Right kidney (tissue), 1 donor: Measurements from ENCODE around the gene TNFRSF17.

Experiments
- DNase-seq: peaks from one replicate; pipeline ENCODE4 v3.0.0-alpha.2; 2016

The TNFRSF17 gene

DNA sequence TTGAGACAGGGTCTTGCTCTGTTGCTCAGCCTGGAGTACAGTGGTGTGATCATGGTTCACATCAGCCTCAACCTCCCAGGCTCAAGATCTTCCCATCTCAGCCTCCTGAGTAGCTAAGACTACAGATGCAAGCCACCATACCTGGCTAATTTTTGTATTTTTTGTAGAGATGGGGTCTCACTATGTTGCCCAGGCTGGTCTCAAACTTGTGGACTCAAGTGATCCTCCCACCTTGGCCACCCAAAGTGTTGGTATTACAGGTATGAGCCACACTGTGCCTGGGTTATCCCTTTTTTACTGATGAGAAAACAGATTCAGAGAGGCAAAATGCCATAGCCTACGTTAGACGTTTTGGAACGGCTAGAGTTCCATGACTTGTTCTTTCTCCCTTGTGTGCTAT is 41.6 kb downstream of the TNFRSF17 start:
- DNase-seq, result no peak

DNA sequence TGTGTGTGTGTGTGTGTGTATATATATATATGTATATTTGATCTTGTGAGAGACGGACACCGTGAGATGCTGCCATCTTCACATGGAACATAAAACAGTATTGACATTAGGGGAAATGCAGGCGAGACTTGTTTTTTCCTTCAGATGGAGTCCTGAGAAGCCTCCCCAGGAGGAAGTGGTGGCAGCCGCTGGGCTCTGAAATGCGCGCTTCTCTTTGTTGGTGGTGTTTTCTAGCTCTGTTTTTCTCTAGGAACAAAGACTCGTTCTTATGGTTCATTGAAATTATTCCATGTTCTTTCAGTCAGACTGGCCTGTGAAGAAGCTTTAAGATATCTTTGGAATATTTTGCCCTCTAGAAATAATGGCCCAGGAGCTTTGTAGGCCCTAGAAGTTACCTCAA is 44.5 kb downstream of the TNFRSF17 start:
- no peak for DNase-seq

DNA sequence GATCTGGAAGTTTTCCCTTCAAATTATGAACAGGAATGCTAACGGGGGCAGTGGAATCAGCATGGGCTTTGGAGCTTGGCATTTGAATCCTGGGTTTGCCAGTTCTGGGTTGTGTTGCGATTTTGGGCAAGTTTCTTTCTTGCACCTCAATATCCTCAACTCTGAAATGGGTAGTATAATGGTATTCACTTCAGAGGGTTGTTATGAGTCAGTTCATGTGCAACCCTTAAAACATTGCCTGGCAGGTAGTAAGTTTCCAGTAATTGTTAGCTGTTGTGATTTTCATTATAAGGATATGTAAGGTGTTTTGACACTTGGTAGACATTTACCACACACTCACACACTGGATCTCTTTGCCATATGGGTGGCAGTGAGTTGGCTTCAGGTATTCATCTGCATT is 44.9 kb downstream of the TNFRSF17 start:
- no peak for DNase-seq

DNA sequence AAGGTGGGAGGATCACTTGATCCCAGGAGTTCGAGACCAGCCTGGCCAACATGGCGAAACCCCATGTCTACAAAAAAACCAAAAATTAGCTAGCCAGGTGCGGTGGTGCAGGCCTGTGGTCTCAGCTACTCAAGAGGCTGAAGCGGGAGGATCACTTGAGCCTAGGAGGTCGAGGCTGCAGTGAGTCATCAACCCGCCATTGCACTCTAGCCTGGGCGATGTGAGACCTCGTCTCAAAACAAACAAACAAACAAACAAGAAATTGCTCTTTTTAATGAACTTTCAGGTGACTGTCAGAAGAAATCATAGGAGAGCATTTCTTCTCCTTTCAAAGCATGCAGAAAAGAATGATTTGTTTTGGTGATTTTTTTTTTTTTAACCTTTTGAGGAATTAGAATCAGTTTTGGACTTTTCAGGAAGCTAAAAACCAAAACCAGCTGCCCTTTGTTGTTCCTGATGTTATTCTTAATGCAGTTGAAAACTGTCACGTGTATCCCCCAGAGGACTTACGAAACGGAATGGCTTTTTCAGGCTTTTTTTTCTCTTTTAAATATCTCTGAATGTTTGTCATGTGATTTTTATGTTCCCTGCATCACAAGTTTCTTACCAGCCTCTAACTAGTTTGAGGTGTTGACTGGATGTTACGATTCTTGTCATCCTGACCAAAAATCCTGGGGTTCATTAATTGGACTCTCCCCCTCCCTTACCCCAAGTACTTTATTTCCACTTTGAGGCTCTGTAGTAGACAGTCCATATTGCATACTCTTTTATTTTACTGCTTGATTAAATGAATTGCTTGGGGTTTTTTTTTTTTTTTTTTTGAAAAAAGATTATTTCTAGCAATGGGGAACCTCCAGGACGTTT is 45.6 kb downstream of the TNFRSF17 start:
- DNase-seq, result no peak

DNA sequence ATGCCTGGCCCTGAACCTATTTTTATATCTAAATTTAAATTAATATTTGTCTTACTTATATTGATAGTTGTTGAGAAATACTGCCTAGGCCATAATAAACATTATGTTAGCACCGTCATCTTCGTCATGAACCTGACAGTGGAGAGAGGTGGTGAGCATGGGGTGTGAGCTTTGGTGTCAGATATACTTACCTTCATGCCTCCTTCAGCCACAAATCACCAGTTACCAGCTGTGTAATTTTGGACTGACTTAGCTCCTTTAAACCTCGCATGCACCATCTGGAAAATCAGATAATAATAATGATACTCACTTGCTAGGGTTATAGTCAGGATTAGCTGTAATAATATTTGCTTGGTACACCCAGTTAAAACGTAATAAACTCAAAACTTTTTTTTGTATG is 46.6 kb downstream of the TNFRSF17 start:
- DNase-seq, result no peak

DNA sequence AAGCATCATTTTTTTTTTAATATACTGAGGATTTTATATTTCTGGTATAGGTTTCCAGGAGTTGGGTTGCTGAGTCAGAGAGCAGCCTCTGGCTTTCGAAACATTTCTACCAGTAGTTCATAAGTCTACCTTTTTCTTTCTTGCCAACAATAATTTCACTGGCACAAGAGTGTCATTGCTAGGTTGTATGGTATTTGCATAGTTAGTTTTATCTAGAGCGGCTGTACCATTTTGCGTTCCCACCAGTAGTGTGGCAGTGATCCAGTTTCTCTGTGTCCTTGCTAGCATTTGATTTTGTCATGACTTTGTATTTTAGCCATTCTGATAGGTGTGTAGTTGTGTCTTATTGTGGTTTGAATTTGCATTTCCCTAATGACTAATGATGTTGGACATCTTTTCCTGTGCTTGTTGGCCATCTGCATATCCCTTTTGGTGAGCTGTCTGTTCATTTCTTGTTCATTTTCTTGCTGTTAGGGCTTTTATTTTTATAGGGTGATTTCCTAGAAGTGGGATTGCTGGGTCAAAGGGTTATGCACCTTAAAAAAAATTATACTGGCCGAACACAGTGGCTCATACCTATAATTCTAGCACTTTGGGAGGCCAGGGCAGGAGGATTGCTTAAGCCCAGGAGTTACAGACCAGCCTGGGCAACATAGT is 51.4 kb downstream of the TNFRSF17 start:
- no peak for DNase-seq

DNA sequence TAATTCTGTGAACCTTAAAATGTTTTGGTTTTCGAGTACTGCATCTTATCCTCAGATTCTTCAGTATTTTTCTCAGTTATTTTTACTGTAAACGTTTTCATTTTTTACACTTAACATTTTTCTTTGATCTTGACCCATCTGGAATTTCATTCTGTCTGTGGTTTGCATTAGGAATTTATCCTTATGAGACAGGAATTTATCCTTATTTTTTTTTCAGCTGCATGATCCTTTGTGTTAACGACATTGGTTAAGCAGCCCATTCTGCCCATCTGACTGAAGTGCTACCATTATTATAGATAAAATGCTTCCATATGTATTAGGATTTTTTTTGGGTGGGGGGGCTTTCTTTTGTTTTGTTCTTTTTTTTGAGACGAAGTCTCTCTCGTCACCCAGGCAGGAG is 52.5 kb downstream of the TNFRSF17 start:
- no peak for DNase-seq
